ENCODE results near the gene RBPJ. TPM values are rescaled to one million over a fixed set of nuclear protein-coding genes. Genes with fewer than 3 reads are reported as not detected.

Gene RBPJ
- total and polyA plus RNA-seq, 2 of the 8 experiments (the other 6 are each of a cell fraction or from before 2014, with no cell fraction given): 65.5 to 217 TPM

- TF ChIP-seq CHD7 (IDR thresholded peaks at IDR 0.05; ENCODE audit: insufficient replicate concordance, low read length) (no peak), CBX8 (IDR thresholded peaks at IDR 0.05; ENCODE audit: borderline replicate concordance, low read depth, low read length) (no peak), POLR2AphosphoS5 (IDR thresholded peaks at IDR 0.05; ENCODE audit: low read depth, low read length) (no peak), KDM5A (IDR thresholded peaks at IDR 0.05; ENCODE audit: low read length) (no peak), GABPA (IDR thresholded peaks at IDR 0.05; ENCODE audit: borderline replicate concordance, insufficient read depth, low read length) (no peak), CHD2 (IDR thresholded peaks at IDR 0.05; ENCODE audit: low read length) (no peak), PHF8 (conservative IDR thresholded peaks at IDR 0.05; ENCODE audit: low read depth, low read length) (no peak)
These were observed 24.2 kb downstream of the RBPJ start (continued) for GRCh38 chr4:26344901-26345564.

Data from H1 (cell line).